ENCODE data around the gene MOB4. TPM values are rescaled to one million over a fixed set of nuclear protein-coding genes. Genes with fewer than 3 reads are reported as not detected.
"Not testable (repeated sequence)": the region's sequence is repeated elsewhere in the genome, so short reads cannot be mapped to it uniquely, and the experiment has no call there.

Gene MOB4
- total RNA-seq, 1 donor, result 37.1 TPM

DNA sequence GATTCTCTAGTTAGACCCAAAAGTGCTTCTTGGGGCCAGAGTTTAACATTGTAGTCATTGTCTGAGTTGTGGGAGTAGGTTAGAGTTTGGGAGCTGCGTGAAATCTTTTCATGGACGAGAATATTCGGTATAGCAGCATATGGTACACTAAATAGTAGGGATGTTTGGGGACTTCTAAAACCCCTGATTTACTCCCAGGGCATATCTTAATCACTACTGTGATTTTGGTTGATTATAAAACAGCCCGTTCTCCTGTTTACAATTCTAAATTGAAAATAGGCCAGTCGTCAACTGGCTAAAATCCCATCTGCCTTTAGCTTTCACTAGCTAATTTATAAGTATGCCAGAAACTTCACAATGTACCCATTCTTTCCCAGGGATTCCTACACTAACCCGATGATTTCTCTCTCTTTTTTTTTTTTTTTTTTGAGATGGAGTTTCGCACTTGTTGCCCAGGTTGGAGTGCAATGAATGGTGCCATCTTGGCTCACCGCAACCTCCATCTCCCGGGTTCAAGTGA is 44.3 kb downstream of the MOB4 start:
- no peak for DNase-seq (ENCODE audit: low read depth)
- TF ChIP-seq, protein P1, sequence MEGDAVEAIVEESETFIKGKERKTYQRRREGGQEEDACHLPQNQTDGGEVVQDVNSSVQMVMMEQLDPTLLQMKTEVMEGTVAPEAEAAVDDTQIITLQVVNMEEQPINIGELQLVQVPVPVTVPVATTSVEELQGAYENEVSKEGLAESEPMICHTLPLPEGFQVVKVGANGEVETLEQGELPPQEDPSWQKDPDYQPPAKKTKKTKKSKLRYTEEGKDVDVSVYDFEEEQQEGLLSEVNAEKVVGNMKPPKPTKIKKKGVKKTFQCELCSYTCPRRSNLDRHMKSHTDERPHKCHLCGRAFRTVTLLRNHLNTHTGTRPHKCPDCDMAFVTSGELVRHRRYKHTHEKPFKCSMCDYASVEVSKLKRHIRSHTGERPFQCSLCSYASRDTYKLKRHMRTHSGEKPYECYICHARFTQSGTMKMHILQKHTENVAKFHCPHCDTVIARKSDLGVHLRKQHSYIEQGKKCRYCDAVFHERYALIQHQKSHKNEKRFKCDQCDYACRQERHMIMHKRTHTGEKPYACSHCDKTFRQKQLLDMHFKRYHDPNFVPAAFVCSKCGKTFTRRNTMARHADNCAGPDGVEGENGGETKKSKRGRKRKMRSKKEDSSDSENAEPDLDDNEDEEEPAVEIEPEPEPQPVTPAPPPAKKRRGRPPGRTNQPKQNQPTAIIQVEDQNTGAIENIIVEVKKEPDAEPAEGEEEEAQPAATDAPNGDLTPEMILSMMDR (IDR thresholded peaks at IDR 0.05; ENCODE audit: insufficient read depth, low read length), result no peak
- no peak overlapping the region for H3K4me3 ChIP-seq (ENCODE audit: low read depth, low read length)

DNA sequence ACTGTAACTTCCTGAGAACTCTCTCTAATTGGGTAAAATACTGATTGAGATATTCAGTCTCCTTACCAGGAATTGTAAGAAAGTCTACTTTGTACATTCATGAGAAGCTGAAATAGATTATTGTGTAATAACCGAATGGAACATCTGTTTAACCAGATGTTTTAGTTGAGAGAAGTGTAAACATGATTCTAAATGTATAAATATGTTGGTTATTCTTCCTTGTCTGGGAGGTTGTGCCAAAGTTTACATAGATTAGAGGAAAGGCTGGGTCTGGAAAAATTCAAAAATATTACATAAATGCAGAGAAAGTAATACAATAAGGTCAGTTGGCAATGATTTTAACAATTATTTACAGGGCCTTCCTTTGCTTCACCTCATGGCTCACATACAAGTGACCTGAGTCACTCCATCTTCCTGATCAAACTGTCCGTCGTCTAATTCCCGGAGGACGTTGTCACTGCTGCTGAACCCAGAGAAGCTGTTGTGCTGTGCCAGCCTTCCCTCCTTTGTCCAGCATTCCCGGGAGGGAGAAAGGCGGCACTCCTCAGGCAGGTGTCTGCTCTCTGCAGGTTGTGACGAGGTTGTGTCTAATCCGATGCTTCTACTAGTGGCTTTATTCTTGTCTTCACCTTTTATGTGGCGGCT is 55.9 kb downstream of the MOB4 start:
- DNase-seq (ENCODE audit: low read depth), result peak; percentile 32
- H3K4me3 ChIP-seq (ENCODE audit: low read depth, low read length), result no peak overlapping the region
- TF ChIP-seq, protein P1 (IDR thresholded peaks at IDR 0.05; ENCODE audit: insufficient read depth, low read length), result no peak

DNA sequence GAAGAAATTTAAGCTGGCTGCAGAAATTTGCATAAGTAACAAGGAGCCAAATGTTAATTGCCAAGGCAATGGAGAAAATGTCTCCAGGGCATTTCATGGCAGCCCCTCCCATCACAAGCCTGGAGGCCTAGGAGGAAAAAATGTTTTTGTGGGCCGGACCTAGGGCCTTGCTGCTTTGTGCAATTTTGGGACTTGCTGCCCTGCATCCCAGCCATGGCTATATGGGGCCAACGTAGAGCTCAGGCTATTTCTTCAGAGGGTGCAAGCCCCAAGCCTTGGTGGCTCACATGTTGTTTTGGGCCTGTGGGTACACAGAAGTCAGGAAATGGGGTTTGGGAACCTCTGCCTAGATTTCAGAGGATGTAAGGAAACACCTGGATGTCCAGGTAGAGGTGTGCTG is 57.7 kb downstream of the MOB4 start:
- TF ChIP-seq, protein P1 (IDR thresholded peaks at IDR 0.05; ENCODE audit: insufficient read depth, low read length), result no peak
- no peak for DNase-seq (ENCODE audit: low read depth)

DNA sequence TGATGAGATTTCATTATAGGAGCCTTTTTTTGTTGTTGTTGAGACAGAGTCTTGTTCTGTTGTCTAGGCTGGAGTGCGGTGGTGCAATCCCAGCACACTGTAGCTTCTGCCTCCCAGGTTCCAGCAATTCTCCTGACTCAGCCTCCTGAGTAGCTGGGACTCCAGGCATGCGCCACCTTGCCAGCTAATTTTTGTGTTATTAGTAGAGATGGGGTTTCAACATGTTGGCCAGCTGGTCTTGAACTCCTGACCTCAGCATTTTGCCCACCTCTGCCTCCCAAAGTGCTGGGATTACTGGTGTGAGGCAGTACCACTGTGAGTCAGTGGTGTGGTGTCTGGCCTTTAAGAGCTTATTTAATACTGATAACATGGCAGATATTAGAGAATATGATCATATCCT is 60.1 kb downstream of the MOB4 start:
- TF ChIP-seq, protein P1 (IDR thresholded peaks at IDR 0.05; ENCODE audit: insufficient read depth, low read length), result no peak
- DNase-seq (ENCODE audit: low read depth), result peak; percentile 41
- no peak overlapping the region for H3K4me3 ChIP-seq (ENCODE audit: low read depth, low read length)

More for the DNA sequence above, 57.7 kb downstream of the MOB4 start:
- H3K4me3 ChIP-seq (ENCODE audit: low read depth, low read length), result no peak overlapping the region

DNA sequence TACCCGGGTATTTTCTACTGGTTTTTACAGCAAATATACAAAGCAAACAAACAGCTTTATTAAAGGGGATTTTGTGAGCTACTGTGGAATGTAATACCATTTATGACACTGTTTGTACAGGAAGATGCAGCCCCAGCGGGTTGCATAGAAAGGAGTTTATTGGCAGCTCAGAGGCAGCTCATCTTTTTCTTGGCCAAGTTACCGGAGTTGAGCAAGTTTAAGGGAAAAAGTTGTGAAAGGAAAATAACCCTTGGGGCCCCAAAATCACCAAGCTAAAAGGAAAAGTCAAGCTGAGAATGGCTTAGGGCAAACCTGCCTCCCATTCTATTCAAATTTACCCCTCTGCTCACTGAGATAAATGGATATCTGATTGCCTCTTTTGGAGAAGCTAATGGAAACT is 60.8 kb downstream of the MOB4 start:
- no peak overlapping the region for H3K4me3 ChIP-seq (ENCODE audit: low read depth, low read length)
- TF ChIP-seq, protein P1 (IDR thresholded peaks at IDR 0.05; ENCODE audit: insufficient read depth, low read length), result no peak
- DNase-seq (ENCODE audit: low read depth), result peak; percentile 67

DNA sequence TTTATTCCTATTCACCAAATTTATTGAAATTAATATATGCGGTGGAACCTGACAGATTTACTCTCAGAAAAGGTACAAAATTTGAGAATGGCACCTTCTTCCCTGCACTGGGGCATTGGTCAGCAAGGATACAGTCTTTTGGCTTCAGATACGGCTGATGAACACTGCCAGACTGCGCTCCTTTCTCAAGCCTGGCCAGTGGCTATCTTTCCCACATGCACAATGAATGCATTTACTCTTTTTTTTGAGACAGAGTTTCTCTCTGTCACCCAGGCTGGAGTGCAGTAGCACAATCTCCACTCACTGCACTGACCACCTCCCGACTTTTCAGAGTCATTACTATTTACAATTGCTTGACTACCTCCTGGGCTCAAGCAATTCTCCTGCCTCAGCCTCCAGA is 61.6 kb downstream of the MOB4 start:
- TF ChIP-seq, protein P1 (IDR thresholded peaks at IDR 0.05; ENCODE audit: insufficient read depth, low read length), result no peak
- no peak for DNase-seq (ENCODE audit: low read depth)
- no peak overlapping the region for H3K4me3 ChIP-seq (ENCODE audit: low read depth, low read length)

DNA sequence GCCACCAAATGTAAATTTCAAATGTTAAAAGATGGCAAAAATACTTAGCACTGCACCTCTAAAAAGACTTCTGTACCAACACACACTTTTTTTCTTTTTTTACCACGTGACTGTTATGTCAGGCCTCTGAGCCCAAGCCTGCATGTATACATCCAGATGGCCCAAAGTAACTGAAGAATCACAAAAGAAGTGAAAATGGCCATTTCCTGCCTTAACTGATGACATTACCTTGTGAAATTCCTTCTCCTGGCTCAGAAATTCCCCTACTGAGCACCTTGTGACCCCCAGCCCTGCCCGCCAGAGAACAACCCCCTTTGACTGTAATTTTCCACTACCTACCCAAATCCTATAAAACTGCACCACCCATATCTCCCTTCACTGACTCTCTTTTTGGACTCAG is 62.4 kb downstream of the MOB4 start:
- not testable (repeated sequence) for H3K4me3 ChIP-seq (ENCODE audit: low read depth, low read length); DNase-seq (ENCODE audit: low read depth)

DNA sequence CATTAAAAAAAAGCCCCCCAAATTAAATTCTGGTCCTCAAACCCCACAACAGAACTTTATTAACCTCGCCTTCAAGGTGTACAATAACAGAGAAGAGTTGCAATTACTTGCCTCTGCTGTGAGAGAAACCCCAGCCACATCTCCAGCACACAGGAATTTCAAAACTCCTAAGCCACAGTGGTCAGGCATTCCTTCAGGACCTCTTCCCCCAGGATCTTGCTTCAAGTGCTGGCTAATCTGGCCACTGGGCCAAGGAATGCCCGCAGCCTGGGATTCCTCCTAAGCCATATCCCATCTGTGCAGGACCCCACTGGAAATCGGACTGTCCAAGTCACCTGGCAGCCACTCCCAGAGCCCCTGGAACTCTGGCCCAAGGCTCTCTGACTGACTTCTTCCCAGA is 64.3 kb downstream of the MOB4 start:
- DNase-seq (ENCODE audit: low read depth); H3K4me3 ChIP-seq (ENCODE audit: low read depth, low read length): not testable (repeated sequence)

DNA sequence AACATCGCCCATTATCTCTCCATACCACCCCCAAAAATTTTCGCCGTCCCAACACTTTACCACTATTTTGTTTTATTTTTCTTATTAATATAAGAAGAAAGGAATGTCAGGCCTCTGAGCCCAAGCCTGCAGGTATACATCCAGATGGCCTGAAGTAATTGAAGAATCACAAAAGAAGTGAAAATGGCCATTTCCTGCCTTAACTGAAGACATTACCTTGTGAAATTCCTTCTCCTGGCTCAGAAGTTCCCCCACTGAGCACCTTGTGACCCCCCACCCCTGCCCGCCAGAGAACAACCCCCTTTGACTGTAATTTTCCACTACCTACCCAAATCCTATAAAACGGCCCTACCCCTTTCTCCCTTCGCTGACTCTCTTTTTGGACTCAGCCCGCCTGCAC is 71.4 kb downstream of the MOB4 start:
- not testable (repeated sequence) for H3K4me3 ChIP-seq (ENCODE audit: low read depth, low read length); DNase-seq (ENCODE audit: low read depth)

Data from fibroblast of the aortic adventitia (primary cell).